T47D (cell line): ENCODE data around the gene TIPIN.
A peak's percentile ranks its signal among the peaks of the same experiment; 100 is the strongest.
"Not testable (repeated sequence)": the region's sequence is repeated elsewhere in the genome, so short reads cannot be mapped to it uniquely, and the experiment has no call there.

ENCODE experiments used
- DNase-seq, 2 experiments: peaks; one replicate each; pipeline versions ENCODE4 v3.0.0 to v3.0.0-alpha.2; 2011 to 2012; ENCODE audit warnings: low read depth in 1 of 2, low spot score in 1 of 2
- JUND ChIP-seq: IDR thresholded peaks from 2 replicates; pipeline ENCODE4 v1.6.1; 2012; ENCODE audit warnings: low read depth
- in situ Hi-C: cut with HindIII; loops from 2 replicates; pipeline ENCODE4 v1.10.0; 2016; ENCODE audit warnings: low sequenced_read_pairs, low pct_unique_long_range_greater_than_20kb

Gene TIPIN

GRCh38 chr15:66390678-66391077, 34.2 kb upstream of the TIPIN start:
- in situ Hi-C loops, result no loop called here
- no peak for TF ChIP-seq JUND
- DNase-seq, result no peak

- no peak for DNase-seq
- TF ChIP-seq JUND, result no peak
- in situ Hi-C loops, result no loop called here
Measured at GRCh38 chr15:66389859-66390381, 33.4 kb upstream of the TIPIN start.

GRCh38 chr15:66389098-66389858, 32.8 kb upstream of the TIPIN start:
- TF ChIP-seq JUND, result no peak
- no peak for DNase-seq
- in situ Hi-C loops, result no loop called here

GRCh38 chr15:66388576-66388975, 32.1 kb upstream of the TIPIN start:
- no peak for DNase-seq
- in situ Hi-C loops, result no loop called here
- no peak for TF ChIP-seq JUND

- TF ChIP-seq JUND, result no peak
- in situ Hi-C loops, result no loop called here
- no peak for DNase-seq
Measured at GRCh38 chr15:66388043-66388363, 31.5 kb upstream of the TIPIN start.

GRCh38 chr15:66387163-66388042, 30.9 kb upstream of the TIPIN start:
- in situ Hi-C loops, result no loop called here
- no peak for TF ChIP-seq JUND
- DNase-seq, result peak; percentile 56 to 74

- DNase-seq, result peak; percentile 93 to 98
- TF ChIP-seq JUND, result no peak
- in situ Hi-C loops, result no loop called here
Measured at GRCh38 chr15:66386204-66387123, 30.0 kb upstream of the TIPIN start, which contains the start of gene MAP2K1. Gene MAP2K1, plus strand, starts transcription at chr15:66386912. Its CDS starts 436 bp downstream, at chr15:66387348.

GRCh38 chr15:66381376-66381775, 24.9 kb upstream of the TIPIN start:
- in situ Hi-C loops, DNase-seq: not testable (repeated sequence)

GRCh38 chr15:66378814-66379430, 22.4 kb upstream of the TIPIN start:
- in situ Hi-C loops, result no loop called here
- no peak for TF ChIP-seq JUND
- no peak for DNase-seq

- no peak for TF ChIP-seq JUND
- no peak for DNase-seq
- in situ Hi-C loops, result no loop called here
Measured at GRCh38 chr15:66374179-66374578, 17.7 kb upstream of the TIPIN start.

GRCh38 chr15:66369773-66370651, 13.5 kb upstream of the TIPIN start:
- peak; percentile 9 to 19 for DNase-seq
- in situ Hi-C loops, result no loop called here
- TF ChIP-seq JUND, result no peak
